HG03097 (cell line): ENCODE measurements around the gene CCDC6.
A peak's percentile ranks its signal among the peaks of the same experiment; 100 is the strongest.

Experiments
- ATAC-seq: cut with Tn5 transposase; IDR thresholded peaks from one replicate; pipeline ENCODE4 v1.9.1; 2021; ENCODE audit not compliant: unreplicated experiment, low FRiP score

CCDC6 gene

GRCh38 chr10:59857049-59857448 lies 49.3 kb downstream of the CCDC6 start:
- no peak for ATAC-seq

- no peak for ATAC-seq
Measured at GRCh38 chr10:59856104-59856503, 50.3 kb downstream of the CCDC6 start.

GRCh38 chr10:59854571-59854970 lies 51.8 kb downstream of the CCDC6 start:
- ATAC-seq, result no peak

- ATAC-seq, result no peak
Measured at GRCh38 chr10:59852670-59853069, 53.7 kb downstream of the CCDC6 start.

- ATAC-seq, result no peak
Measured at GRCh38 chr10:59851864-59852263, 54.5 kb downstream of the CCDC6 start.

- ATAC-seq, result no peak
Measured at GRCh38 chr10:59847888-59848287, 58.5 kb downstream of the CCDC6 start.

- no peak for ATAC-seq
Measured at GRCh38 chr10:59847326-59847725, 59.0 kb downstream of the CCDC6 start.

- ATAC-seq, result no peak
Measured at GRCh38 chr10:59844436-59844835, 61.9 kb downstream of the CCDC6 start.

GRCh38 chr10:59843748-59844147 lies 62.6 kb downstream of the CCDC6 start:
- no peak for ATAC-seq

- ATAC-seq, result no peak
Measured at GRCh38 chr10:59839576-59839975, 66.8 kb downstream of the CCDC6 start.

- ATAC-seq, result no peak
Measured at GRCh38 chr10:59838085-59838789, 68.1 kb downstream of the CCDC6 start.

- no peak for ATAC-seq
Measured at GRCh38 chr10:59833810-59834209, 72.5 kb downstream of the CCDC6 start.

GRCh38 chr10:59832506-59832905 lies 73.8 kb downstream of the CCDC6 start:
- no peak for ATAC-seq

GRCh38 chr10:59831658-59832503 lies 74.5 kb downstream of the CCDC6 start:
- no peak for ATAC-seq

GRCh38 chr10:59830601-59831259 lies 75.6 kb downstream of the CCDC6 start:
- ATAC-seq, result no peak

- ATAC-seq, result peak; percentile 84
Measured at GRCh38 chr10:59829601-59830000, 76.8 kb downstream of the CCDC6 start.

- ATAC-seq, result no peak
Measured at GRCh38 chr10:59829024-59829423, 77.3 kb downstream of the CCDC6 start.

- ATAC-seq, result no peak
Measured at GRCh38 chr10:59825932-59826331, 80.4 kb downstream of the CCDC6 start.

- ATAC-seq, result no peak
Measured at GRCh38 chr10:59823751-59824150, 82.6 kb downstream of the CCDC6 start.

- ATAC-seq, result no peak
Measured at GRCh38 chr10:59823111-59823510, 83.2 kb downstream of the CCDC6 start.

- no peak for ATAC-seq
Measured at GRCh38 chr10:59820471-59820870, 85.9 kb downstream of the CCDC6 start.
